ENCODE results near the gene SUMO3. TPM values are rescaled to one million over a fixed set of nuclear protein-coding genes. Genes with fewer than 3 reads are reported as not detected.

Gene SUMO3
- total and polyA plus RNA-seq, 3 donors from 2014 or later, result 69.9 to 93.0 (median 87.9) TPM

DNA sequence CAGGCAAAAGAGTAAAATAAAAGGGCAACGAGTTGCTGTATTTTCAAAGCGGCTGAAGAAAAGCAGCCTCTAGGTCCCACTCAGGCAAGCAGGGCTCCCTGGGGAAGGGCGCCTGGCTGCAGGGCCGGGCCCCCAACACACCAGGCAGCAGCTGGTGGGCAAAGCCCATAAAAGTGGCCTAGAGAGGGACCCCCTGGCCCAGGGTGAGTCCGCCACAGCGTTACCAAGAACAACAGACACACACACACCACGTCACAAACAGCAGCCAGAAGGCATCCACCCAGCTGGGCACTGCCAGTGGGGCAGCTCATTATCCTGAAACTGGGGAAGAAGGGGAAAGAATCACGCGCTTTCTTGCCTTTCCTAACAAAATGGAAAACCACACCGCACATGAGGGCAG is 4.7 kb downstream of the SUMO3 start:
- H3K4me1 ChIP-seq, result peaks cover 9% of the 10 kb centered on the region
- intact Hi-C loops (cut with DNase I; ENCODE audit: low total_unique reads), result loop anchor here (10.0 kb wide), 1 partner anchor 122 kb away; no protein-coding TSS in a partner anchor
- H3K27me3 ChIP-seq, result no peaks in the 10 kb centered on the region
- H3K27ac ChIP-seq, result no peak overlapping the region
- H3K9me3 ChIP-seq, result no peaks in the 10 kb centered on the region
- no peak for DNase-seq
- WGBS, 2 donors, result 90 to 93% methylated on average over 10 of the region's 10 CpGs
- no peak for TF ChIP-seq POLR2A (IDR thresholded peaks at IDR 0.05)
- TF ChIP-seq, protein P1, sequence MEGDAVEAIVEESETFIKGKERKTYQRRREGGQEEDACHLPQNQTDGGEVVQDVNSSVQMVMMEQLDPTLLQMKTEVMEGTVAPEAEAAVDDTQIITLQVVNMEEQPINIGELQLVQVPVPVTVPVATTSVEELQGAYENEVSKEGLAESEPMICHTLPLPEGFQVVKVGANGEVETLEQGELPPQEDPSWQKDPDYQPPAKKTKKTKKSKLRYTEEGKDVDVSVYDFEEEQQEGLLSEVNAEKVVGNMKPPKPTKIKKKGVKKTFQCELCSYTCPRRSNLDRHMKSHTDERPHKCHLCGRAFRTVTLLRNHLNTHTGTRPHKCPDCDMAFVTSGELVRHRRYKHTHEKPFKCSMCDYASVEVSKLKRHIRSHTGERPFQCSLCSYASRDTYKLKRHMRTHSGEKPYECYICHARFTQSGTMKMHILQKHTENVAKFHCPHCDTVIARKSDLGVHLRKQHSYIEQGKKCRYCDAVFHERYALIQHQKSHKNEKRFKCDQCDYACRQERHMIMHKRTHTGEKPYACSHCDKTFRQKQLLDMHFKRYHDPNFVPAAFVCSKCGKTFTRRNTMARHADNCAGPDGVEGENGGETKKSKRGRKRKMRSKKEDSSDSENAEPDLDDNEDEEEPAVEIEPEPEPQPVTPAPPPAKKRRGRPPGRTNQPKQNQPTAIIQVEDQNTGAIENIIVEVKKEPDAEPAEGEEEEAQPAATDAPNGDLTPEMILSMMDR (IDR thresholded peaks at IDR 0.05), result no peak
- H3K4me3 ChIP-seq, result no peak overlapping the region
- no peaks in the 10 kb centered on the region for H3K36me3 ChIP-seq (ENCODE audit: low read depth, missing control alignments)

DNA sequence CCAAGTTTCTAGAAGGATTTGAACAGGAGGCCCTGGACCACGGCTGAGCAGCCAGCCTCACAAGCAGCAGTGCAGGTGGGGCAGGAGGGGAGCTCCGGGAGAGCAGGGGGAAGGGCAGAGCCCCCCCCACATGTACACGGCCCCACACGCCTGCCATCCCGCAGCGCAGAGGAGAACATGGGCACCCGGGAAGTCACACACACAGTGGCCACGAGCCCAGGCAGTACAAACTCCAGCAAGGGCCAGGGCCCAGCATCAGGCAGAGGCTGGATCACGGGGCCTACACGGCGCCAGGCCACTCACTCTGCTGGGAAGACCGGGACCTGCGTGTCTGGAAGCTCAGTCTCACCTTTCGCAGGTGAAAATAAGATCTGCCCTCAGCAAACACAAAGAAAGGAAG is 5.2 kb downstream of the SUMO3 start:
- TF ChIP-seq, protein P1 (IDR thresholded peaks at IDR 0.05), result no peak
- H3K4me1 ChIP-seq, result peaks cover 9% of the 10 kb centered on the region
- no peak for DNase-seq
- H3K27me3 ChIP-seq, result no peaks in the 10 kb centered on the region
- no peaks in the 10 kb centered on the region for H3K36me3 ChIP-seq (ENCODE audit: low read depth, missing control alignments)
- no peaks in the 10 kb centered on the region for H3K9me3 ChIP-seq
- intact Hi-C loops (cut with DNase I; ENCODE audit: low total_unique reads), result loop anchor here (10.0 kb wide), 1 partner anchor 122 kb away; no protein-coding TSS in a partner anchor
- no peak overlapping the region for H3K27ac ChIP-seq
- H3K4me3 ChIP-seq, result no peak overlapping the region
- WGBS, 2 donors, result 68 to 92% methylated on average over 3 to 14 of the region's 14 CpGs

DNA sequence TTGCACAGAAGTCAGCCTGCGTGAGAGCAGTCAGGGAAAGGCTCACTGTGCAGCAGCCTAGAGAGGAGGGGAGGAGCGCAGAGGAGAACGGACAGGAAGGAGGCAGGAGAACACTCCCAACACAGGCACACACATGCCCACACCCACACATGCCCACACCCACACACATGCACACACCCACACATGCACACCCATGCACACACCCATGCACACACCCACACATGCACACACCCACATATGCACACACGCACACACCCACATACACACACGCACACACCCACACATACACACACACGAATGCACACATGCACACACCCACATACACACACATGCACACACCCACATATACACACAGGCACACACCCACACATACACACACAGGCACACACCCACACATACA is 7.1 kb downstream of the SUMO3 start:
- H3K36me3 ChIP-seq (ENCODE audit: low read depth, missing control alignments), result no peaks in the 10 kb centered on the region
- WGBS, 2 donors, result 67 to 81% methylated on average over 3 to 6 of the region's 6 CpGs
- intact Hi-C loops (cut with DNase I; ENCODE audit: low total_unique reads), result loop anchor here (10.0 kb wide), 1 partner anchor 124 kb away; no protein-coding TSS in a partner anchor

DNA sequence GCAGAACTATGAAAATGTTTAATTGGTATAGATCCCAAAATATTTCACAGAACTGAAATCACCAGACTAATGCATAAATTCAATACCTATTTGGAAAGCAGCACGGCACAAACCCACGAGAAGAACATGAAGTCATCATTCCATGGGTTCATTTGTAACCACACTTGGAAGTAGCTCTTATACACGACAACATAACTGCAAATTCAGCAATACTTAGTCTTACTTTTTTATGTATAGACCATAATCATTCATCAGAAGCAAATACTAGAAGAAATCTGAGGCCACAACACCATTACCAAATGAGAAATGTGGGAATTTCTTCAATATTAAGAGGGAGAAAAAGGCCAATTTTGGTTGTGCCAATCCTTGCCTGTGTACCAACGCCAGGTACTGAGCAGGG is 12.0 kb downstream of the SUMO3 start:
- WGBS, 2 donors, result 92% methylated on average over 4 of the region's 4 CpGs
- H3K27ac ChIP-seq, result no peak overlapping the region
- TF ChIP-seq, protein P1 (IDR thresholded peaks at IDR 0.05), result no peak
- no peak for TF ChIP-seq POLR2A (IDR thresholded peaks at IDR 0.05)
- H3K9me3 ChIP-seq, result no peaks in the 10 kb centered on the region
- H3K36me3 ChIP-seq (ENCODE audit: low read depth, missing control alignments), result no peaks in the 10 kb centered on the region
- no peak overlapping the region for H3K4me3 ChIP-seq
- H3K4me1 ChIP-seq, result peaks cover 9% of the 10 kb centered on the region
- DNase-seq, result no peak
- no peaks in the 10 kb centered on the region for H3K27me3 ChIP-seq
- intact Hi-C loops (cut with DNase I; ENCODE audit: low total_unique reads), result no loop called here

More for the DNA sequence above, 7.1 kb downstream of the SUMO3 start:
- DNase-seq, result no peak
- H3K4me3 ChIP-seq, result no peak overlapping the region
- H3K4me1 ChIP-seq, result no peaks in the 10 kb centered on the region
- no peak for TF ChIP-seq POLR2A (IDR thresholded peaks at IDR 0.05)
- TF ChIP-seq, protein P1 (IDR thresholded peaks at IDR 0.05), result no peak
- no peak overlapping the region for H3K27ac ChIP-seq
- H3K27me3 ChIP-seq, result no peaks in the 10 kb centered on the region
- no peaks in the 10 kb centered on the region for H3K9me3 ChIP-seq

DNA sequence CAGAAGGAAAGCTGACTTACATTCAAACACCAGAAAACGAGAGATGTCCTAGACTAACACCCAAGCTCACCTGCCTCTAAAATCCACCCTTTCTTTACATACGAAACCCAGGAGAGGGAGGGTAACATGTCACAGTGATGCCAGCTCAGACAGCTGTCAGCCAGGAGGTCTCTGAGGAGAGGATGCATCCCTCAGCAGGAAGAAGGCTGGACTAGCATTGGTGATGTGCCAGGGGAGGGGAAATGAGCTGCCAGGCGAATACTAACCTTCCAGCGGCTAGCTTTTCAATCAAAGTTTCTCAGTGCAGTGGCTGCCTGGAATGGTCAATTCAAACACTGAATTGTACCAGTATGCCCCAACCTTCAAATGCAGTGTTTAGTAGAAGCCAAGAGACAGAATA is 12.6 kb downstream of the SUMO3 start:
- Histone ChIP-seq H3K36me3 (ENCODE audit: low read depth, missing control alignments) (no peaks in the 10 kb centered on the region), H3K4me1 (peaks cover 15% of the 10 kb centered on the region), H3K27me3 (no peaks in the 10 kb centered on the region), H3K4me3 (no peak overlapping the region), H3K27ac (no peak overlapping the region), H3K9me3 (no peaks in the 10 kb centered on the region)
- 85 to 92% methylated on average over 4 of the region's 4 CpGs for WGBS, 2 donors
- intact Hi-C loops (cut with DNase I; ENCODE audit: low total_unique reads), result no loop called here
- no peak for DNase-seq
- TF ChIP-seq, protein P1 (IDR thresholded peaks at IDR 0.05), result no peak
- TF ChIP-seq POLR2A (IDR thresholded peaks at IDR 0.05), result no peak

All from testis (tissue), 3 donors.